Measurements from ENCODE around the gene TRIM17.

TRIM17 gene

GRCh38 chr1:228366866-228367741 lies 49.6 kb downstream of the TRIM17 start:
- no peak for DNase-seq (ENCODE audit: low spot score)

DNA sequence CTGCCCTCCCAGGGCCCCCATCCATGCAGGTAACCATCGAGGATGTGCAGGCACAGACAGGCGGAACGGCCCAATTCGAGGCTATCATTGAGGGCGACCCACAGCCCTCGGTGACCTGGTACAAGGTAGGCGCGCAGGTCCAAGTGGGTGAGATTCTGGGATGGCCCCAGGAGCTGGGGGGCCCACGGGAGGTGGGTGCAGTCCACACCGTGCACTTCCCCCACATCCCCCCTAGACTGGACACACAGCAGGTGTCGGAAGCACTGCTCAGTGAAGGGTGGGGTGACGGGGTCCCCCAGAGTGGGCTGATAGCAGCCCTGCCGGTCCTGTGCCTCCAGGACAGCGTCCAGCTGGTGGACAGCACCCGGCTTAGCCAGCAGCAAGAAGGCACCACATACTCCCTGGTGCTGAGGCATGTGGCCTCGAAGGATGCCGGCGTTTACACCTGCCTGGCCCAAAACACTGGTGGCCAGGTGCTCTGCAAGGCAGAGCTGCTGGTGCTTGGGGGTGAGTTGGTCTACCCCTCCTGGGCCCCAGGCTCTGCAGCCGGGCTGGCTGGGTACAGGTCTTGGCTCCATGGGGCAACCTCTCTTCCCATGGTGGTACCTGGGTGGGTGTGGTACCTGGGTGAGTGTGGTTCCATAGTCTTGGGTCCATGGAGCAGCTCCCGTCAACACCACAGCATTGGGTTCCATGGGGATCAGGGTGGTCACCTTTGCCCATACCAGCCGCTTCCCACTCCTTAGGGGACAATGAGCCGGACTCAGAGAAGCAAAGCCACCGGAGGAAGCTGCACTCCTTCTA lies 50.4 kb downstream of the TRIM17 start:
- DNase-seq (ENCODE audit: low spot score), result no peak

- DNase-seq (ENCODE audit: low spot score), result no peak
Observed at GRCh38 chr1:228365271-228366061, 51.2 kb downstream of the TRIM17 start.

GRCh38 chr1:228364706-228365213 lies 51.9 kb downstream of the TRIM17 start:
- DNase-seq (ENCODE audit: low spot score), result no peak

GRCh38 chr1:228364068-228364705 lies 52.5 kb downstream of the TRIM17 start:
- no peak for DNase-seq (ENCODE audit: low spot score)

DNA sequence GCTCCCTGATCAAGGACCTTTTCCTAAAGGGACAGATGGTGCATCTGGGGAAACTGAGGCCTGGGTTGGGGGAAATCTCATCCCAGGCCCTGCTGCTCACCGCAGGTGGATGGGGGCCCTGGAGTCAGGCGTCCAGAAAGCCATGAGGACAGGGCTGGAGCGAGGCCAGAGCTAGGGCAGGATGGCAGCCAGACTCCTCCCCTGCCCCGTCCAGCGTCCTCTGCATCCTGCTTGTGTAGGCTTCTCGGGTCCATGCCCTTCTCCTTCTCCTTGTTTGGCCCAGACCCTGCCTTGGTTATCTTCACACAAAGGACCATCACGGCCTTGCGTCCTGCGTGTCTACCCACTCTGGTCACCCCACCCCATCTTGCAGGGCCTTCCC lies 53.0 kb downstream of the TRIM17 start:
- DNase-seq (ENCODE audit: low spot score), result no peak

- DNase-seq (ENCODE audit: low spot score), result no peak
Observed at GRCh38 chr1:228362884-228363450, 53.7 kb downstream of the TRIM17 start.

GRCh38 chr1:228362141-228362883 lies 54.3 kb downstream of the TRIM17 start:
- no peak for DNase-seq (ENCODE audit: low spot score)

GRCh38 chr1:228361314-228362140 lies 55.1 kb downstream of the TRIM17 start:
- no peak for DNase-seq (ENCODE audit: low spot score)

DNA sequence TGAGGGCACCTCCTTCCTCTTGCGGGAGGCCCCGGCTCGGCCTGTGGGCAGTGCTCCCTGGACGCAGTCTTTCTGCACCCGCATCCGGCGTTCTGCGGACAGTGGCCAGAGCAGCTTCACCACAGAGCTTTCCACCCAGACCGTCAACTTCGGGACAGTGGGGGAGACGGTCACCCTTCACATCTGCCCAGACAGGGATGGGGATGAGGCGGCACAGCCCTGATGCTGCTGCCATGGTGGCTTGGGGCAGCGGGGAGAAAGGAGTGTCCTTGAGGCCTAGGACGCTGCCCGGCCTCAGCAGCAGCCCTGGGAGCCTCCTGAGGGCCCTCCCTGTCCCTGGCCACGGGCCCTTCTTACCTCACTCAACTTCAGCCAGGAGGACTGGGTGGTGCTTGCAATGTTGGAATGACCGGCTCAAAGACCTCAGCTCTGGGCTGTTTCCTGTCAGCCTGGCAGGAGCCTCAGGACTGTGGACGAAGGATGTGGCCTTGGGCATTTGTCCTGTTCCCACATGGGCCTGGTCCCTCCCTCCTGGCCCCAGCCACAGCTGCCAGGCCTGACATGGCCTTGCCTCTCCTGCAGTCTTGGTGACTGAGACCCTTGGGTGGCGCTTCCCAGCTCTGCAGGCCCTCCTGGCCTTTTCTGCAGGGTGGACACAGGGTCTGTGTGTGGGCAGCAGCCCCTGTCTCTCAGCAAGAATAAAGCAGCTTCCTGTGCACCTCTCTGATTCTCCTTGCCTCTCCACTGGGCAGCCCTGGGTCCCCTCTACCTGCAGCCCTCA lies 55.9 kb downstream of the TRIM17 start:
- DNase-seq (ENCODE audit: low spot score), result no peak

GRCh38 chr1:228359613-228360532 lies 56.8 kb downstream of the TRIM17 start:
- DNase-seq (ENCODE audit: low spot score), result no peak

- no peak for DNase-seq (ENCODE audit: low spot score)
Observed at GRCh38 chr1:228358764-228359612, 57.7 kb downstream of the TRIM17 start.

DNA sequence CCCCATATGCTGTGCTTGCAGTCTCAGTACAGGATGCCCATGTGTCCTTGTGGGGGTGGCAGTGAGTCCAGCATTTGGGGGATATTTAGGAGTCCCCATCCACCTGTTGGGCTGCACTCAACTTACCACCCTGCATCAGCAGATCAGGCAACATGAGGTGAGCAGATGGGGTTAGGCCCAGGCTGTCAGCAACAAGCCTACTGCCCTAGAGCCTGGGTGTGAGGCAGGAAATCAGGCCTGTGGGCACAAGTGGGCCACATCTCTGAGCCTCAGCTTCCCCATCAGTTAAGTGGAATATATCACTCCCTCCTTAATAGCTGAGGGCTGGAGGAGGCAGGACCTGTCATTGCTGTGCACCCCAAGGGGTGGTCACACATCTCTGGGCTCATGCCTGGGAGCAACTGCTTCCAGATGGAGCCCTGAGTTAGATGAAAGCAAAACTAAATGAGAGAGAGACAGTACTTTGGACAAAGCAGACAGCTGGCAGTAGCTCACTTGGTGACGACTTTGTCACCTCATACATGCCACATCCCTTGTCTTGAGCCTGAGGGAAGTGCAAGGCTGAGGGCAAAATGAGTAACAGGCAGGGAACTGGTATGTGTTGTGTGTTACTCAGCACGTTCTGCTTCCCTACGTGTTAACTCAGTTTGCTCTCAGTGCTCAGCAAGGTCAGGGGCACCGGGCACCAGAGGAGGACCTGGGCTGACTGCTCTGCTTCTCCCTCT lies 58.5 kb downstream of the TRIM17 start:
- no peak for DNase-seq (ENCODE audit: low spot score)
